Tibial artery (tissue), 4 donors: ENCODE measurements around the gene PCGF1.
"Not testable (repeated sequence)": the region's sequence is repeated elsewhere in the genome, so short reads cannot be mapped to it uniquely, and the experiment has no call there.

Experiments used
- DNase-seq, 2 donors: peaks; one replicate each; pipeline ENCODE4 v3.0.0-alpha.2; 2019
- H3K27ac ChIP-seq, 2 donors: fragments of 200-600 bp; sonication (generic) in 1 of 2; 1 replicate in 1 of 2; 2 replicates in 1 of 2; pipeline ENCODE4 v1.5.1; 2018 to 2019; ENCODE audit warnings: mild to moderate bottlenecking in 1 of 2
- H3K27me3 ChIP-seq, 2 donors: fragments of 200-600 bp; sonication (generic) in 1 of 2; one replicate each; pipeline versions ENCODE4 v1.5.1 to v1.6.0; 2016 to 2019
- H3K36me3 ChIP-seq, 3 donors: fragments of 200-600 bp; sonication (generic) in 2 of 3; one replicate each; pipeline ENCODE4 v1.5.1; 2016 to 2019; ENCODE audit warnings: mild to moderate bottlenecking in 2 of 3
- H3K4me1 ChIP-seq, 4 donors: fragments of 200-600 bp; sonication (generic) in 2 of 4; 1 replicate in 3 of 4; 2 replicates in 1 of 4; pipeline ENCODE4 v1.5.1; 2016 to 2019
- H3K4me3 ChIP-seq, 2 donors: fragments of 200-600 bp; sonication (generic) in 1 of 2; 1 replicate in 1 of 2; 2 replicates in 1 of 2; pipeline ENCODE4 v1.5.1; 2018 to 2019; ENCODE audit warnings: mild to moderate bottlenecking in 2 of 2
- H3K9me3 ChIP-seq, 3 donors: fragments of 200-600 bp; sonication (generic) in 1 of 3; one replicate each; pipeline ENCODE4 v1.5.1; 2016 to 2019
- intact Hi-C: fragments of 100-400 bp; cut with DNase I; formaldehyde crosslinking; loops from one replicate; pipeline ENCODE4 v1.15.0; 2023; ENCODE audit warnings: low total_unique reads
- TF ChIP-seq, protein P1 (sequence below), 2 experiments: fragments of 200-600 bp in 1 of 2; fragments of 450-650 bp in 1 of 2; IDR thresholded peaks; one replicate each; pipeline ENCODE4 v1.5.1; 2017 to 2019; ENCODE audit warnings: antibody characterized with exemption in 2 of 2, mild to moderate bottlenecking in 1 of 2, moderate library complexity in 1 of 2

Gene PCGF1

DNA sequence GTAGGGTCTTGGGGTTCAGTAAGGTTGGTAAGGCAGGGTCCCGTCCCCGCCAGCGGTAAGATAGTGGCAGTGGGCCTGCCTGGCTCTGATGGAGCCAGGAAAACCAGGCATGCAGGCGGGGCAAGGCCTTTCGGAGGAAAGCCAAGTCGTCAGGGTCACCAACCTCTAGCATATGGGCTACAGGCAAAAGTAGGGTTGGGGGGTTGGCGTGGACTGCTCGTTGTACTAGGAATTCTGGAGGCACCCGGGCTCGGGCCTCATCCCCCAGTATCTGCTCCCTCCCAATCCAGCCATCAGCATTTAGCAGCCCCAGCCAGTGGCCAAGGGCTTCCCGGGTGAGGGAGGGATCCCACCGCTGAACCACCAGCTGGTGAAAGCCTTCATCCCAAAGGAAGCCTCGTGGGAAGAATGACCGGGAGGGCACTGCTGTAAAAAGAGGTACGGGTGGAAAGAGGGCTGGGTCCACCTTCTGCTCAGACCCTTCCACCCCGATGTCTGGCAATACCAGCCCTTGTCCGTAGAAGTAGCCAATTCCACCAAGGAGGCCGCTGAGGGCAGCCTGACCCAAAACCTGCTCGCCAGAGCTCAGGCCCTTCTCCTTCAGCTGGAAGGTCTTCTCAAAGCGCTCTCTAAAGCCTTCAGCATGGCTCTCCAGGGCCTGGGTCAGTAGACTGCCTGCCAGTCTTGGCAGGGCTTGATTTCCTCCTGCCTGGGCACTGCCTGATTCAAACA is 45.3 kb downstream of the PCGF1 start:
- intact Hi-C loops = no loop called here
- H3K4me3 ChIP-seq = no peak overlapping the region

DNA sequence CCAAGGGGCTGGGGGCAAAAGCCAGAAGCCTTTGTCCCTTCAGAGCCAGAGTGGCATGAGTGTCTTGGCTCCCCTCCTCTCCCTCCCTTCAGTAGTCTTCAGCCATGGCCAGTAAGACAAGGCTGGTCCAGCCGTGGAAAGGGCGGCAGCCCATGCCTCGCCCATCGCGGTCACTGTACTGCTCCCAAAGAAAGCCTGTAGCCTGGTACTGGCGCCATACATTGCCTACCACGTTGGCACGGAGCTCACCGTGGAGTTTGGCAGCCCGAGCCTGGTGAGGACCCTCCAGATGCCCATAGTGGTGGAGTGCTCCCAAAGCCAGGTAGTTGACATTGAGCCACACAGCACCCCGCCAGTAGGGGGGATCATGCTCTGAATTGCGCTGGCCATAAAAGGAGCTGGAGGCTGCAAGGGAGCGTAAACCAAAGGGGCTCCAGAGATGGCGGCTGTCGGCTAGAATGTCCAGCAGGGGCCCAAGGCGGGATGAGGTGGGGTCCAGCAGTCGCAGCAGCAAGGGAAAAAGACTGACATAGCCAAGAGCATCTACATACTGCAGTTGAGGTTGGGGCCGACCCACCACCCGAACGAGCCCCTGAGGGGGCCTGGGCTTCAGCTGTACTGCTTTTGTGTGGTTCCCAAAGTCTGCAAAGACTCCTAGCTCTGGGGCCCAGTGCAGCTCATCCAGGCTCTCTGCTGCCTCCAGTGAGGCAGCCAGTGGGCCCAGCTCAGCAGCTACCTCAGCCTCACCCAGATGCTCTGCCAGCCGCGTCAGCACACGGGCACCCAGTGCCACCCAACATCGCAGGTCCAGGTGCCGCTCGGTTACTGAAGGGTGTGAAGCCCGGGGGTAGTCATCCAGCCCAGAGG is 46.1 kb downstream of the PCGF1 start:
- TF ChIP-seq, protein P1, sequence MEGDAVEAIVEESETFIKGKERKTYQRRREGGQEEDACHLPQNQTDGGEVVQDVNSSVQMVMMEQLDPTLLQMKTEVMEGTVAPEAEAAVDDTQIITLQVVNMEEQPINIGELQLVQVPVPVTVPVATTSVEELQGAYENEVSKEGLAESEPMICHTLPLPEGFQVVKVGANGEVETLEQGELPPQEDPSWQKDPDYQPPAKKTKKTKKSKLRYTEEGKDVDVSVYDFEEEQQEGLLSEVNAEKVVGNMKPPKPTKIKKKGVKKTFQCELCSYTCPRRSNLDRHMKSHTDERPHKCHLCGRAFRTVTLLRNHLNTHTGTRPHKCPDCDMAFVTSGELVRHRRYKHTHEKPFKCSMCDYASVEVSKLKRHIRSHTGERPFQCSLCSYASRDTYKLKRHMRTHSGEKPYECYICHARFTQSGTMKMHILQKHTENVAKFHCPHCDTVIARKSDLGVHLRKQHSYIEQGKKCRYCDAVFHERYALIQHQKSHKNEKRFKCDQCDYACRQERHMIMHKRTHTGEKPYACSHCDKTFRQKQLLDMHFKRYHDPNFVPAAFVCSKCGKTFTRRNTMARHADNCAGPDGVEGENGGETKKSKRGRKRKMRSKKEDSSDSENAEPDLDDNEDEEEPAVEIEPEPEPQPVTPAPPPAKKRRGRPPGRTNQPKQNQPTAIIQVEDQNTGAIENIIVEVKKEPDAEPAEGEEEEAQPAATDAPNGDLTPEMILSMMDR (IDR thresholded peaks at IDR 0.05) = no peak
- Histone ChIP-seq H3K4me3 (no peak overlapping the region), H3K9me3 (no peaks in the 10 kb centered on the region), H3K36me3 (peaks cover 0 to 27% (median 10%) of the 10 kb centered on the region in 3 donors), H3K4me1 (peaks cover 0 to 40% (median 36%) of the 10 kb centered on the region in 4 donors), H3K27me3 (no peaks in the 10 kb centered on the region), H3K27ac (no peak overlapping the region)
- no peak for DNase-seq
- intact Hi-C loops = no loop called here

More for the DNA sequence above, 45.3 kb downstream of the PCGF1 start:
- no peaks in the 10 kb centered on the region for H3K9me3 ChIP-seq
- H3K4me1 ChIP-seq = peaks cover 0 to 33% (median 28%) of the 10 kb centered on the region in 4 donors
- no peak overlapping the region for H3K27ac ChIP-seq
- no peak for DNase-seq
- H3K27me3 ChIP-seq = no peaks in the 10 kb centered on the region
- H3K36me3 ChIP-seq = peaks cover 0 to 27% (median 10%) of the 10 kb centered on the region in 3 donors
- TF ChIP-seq, protein P1 (IDR thresholded peaks at IDR 0.05) = no peak

GRCh38 chr2:74460187-74460586 is 47.3 kb downstream of the PCGF1 start:
- peaks cover 0 to 44% (median 41%) of the 10 kb centered on the region in 4 donors for H3K4me1 ChIP-seq
- DNase-seq, intact Hi-C loops, H3K27ac ChIP-seq, H3K27me3 ChIP-seq, H3K9me3 ChIP-seq, H3K4me3 ChIP-seq: not testable (repeated sequence)
- H3K36me3 ChIP-seq = peaks cover 0 to 27% (median 10%) of the 10 kb centered on the region in 3 donors

DNA sequence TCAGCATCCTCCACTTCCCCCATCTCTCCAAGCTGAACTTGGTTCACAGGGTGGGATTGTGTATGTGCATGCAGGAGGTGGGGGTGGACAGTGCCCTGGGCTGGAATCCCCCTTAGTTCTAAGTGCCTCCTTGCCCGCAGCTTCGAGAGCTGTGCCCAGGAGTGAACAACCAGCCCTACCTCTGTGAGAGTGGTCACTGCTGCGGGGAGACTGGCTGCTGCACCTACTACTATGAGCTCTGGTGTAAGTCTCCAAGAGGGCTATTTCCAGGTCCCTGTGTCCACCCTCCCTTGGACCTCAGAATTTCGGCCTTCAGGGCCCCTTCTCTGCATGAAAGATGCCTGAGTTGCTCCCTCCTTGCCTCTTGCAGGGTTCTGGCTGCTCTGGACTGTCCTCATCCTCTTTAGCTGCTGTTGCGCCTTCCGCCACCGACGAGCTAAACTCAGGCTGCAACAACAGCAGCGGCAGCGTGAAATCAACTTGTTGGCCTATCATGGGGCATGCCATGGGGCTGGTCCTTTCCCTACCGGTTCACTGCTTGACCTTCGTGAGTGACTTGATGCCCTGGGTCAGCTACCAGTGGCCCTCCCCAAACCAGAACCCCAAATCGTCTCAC is 47.9 kb downstream of the PCGF1 start:
- intact Hi-C loops, DNase-seq, H3K27ac ChIP-seq, H3K27me3 ChIP-seq, H3K9me3 ChIP-seq: not testable (repeated sequence)
- peaks cover 0 to 45% (median 41%) of the 10 kb centered on the region in 4 donors for H3K4me1 ChIP-seq
- peaks cover 0 to 27% (median 10%) of the 10 kb centered on the region in 3 donors for H3K36me3 ChIP-seq
- H3K4me3 ChIP-seq = peak overlapping the region in 1 of 2 donors; percentile 66

GRCh38 chr2:74458938-74459363 is 48.5 kb downstream of the PCGF1 start:
- intact Hi-C loops = no loop called here
- peaks cover 0 to 27% (median 10%) of the 10 kb centered on the region in 3 donors for H3K36me3 ChIP-seq
- H3K27me3 ChIP-seq = no peaks in the 10 kb centered on the region
- TF ChIP-seq, protein P1 (IDR thresholded peaks at IDR 0.05) = no peak
- H3K9me3 ChIP-seq = no peaks in the 10 kb centered on the region
- peaks cover 0 to 38% (median 34%) of the 10 kb centered on the region in 4 donors for H3K4me1 ChIP-seq
- DNase-seq = no peak
- peak overlapping the region; percentile 66 to 92 for H3K4me3 ChIP-seq
- H3K27ac ChIP-seq = peak overlapping the region; percentile 82 to 85

DNA sequence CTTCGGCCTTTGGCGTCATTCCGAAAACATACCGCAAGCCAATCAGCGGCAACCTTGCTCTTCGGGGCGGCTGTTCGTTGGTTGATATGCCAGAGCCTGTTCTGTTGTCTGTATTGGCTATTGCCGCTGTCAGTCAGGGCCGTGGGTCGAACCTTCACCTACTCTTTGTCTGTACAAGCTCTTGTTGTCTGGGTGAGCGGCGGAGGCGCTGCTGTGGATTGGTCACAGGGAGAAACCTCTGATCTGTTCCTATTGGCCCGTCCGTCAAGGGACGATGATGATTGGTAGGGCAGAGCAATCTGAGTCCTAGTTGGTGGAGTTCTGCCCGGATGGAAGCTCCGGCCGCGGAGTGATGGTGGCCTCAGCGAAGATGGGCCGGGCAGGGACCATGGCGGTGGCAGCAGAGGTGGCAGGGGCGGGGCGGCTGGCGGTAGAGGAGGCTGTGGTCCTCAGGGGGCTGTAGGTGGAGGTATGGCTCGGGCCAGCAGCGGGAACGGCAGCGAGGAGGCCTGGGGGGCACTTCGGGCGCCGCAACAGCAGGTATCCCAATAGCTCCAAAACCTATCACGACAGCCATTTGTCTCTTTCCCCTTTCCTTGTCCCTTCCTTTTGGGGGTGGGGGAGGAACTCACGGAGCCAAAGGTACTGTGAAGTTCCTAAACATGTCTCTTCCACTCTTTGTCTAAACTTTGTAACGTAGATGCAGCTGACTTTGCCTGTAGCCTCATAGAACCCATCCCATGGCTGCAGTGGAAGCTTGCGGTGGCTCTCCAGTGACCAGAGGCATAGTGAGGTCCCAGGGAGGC is 49.2 kb downstream of the PCGF1 start, which contains the start of gene WBP1:
Gene WBP1 (plus strand): TSS at position 307 of the 806 bp plus-strand sequence. CDS start 165 bp downstream, at position 472.
- DNase-seq = peak; percentile 100
- H3K4me1 ChIP-seq = peaks cover 0 to 34% (median 33%) of the 10 kb centered on the region in 4 donors
- intact Hi-C loops = no loop called here
- no peaks in the 10 kb centered on the region for H3K27me3 ChIP-seq
- peak within 1 kb of the TSS; percentile 66 to 92 for H3K4me3 ChIP-seq
- H3K9me3 ChIP-seq = no peaks in the 10 kb centered on the region
- TF ChIP-seq, protein P1 (IDR thresholded peaks at IDR 0.05) = peak in 1 of 2 experiments; percentile 40
- H3K36me3 ChIP-seq = peaks cover 0 to 26% (median 10%) of the 10 kb centered on the region in 3 donors
- peak within 1 kb of the TSS; percentile 96 to 97 for H3K27ac ChIP-seq
